Calu3 (cell line): Measurements from ENCODE around the gene PRKX. TPM values are rescaled to one million over a fixed set of nuclear protein-coding genes. Genes with fewer than 3 reads are reported as not detected.
"Not testable (repeated sequence)": the region's sequence is repeated elsewhere in the genome, so short reads cannot be mapped to it uniquely, and the experiment has no call there.

Experiments used
- BruUV-seq: library from RNA; stranded (reverse); fragments of 400-500 nt; replicated peaks from 2 replicates; lab custom pipeline; 2021; lab: Mats Ljungman, UMichigan
- CTCF ChIA-PET: fragments of 300-600 bp; sonication (Branson Sonifier 250); formaldehyde crosslinking; loops from one replicate; lab custom pipeline; 2022; ENCODE audit warnings: antibody characterized with exemption; lab: Charles Lee
- DNase-seq: peaks from one replicate; pipeline ENCODE4 v3.0.0; 2022
- H3K27ac Mint-ChIP-seq: one replicate; pipeline ENCODE4 v1.8.0; 2022; ENCODE audit warnings: mixed read lengths; ENCODE audit not compliant: unreplicated experiment
- H3K27me3 Mint-ChIP-seq: one replicate; pipeline ENCODE4 v1.8.0; 2022; ENCODE audit warnings: mixed read lengths; ENCODE audit not compliant: unreplicated experiment
- H3K36me3 Mint-ChIP-seq: one replicate; pipeline ENCODE4 v1.8.0; 2022; ENCODE audit warnings: mild to moderate bottlenecking, moderate library complexity, mixed read lengths; ENCODE audit not compliant: insufficient read depth, unreplicated experiment
- H3K4me1 Mint-ChIP-seq: one replicate; pipeline ENCODE4 v1.8.0; 2022; ENCODE audit warnings: mild to moderate bottlenecking, low read depth, mixed read lengths; ENCODE audit not compliant: unreplicated experiment
- H3K4me3 Mint-ChIP-seq: one replicate; pipeline ENCODE4 v1.8.0; 2022; ENCODE audit warnings: mild to moderate bottlenecking, low read depth, moderate library complexity, mixed read lengths; ENCODE audit not compliant: unreplicated experiment
- H3K9me3 Mint-ChIP-seq: one replicate; pipeline ENCODE4 v1.8.0; 2022; ENCODE audit warnings: low read depth, mixed read lengths; ENCODE audit not compliant: unreplicated experiment
- CTCF ChIP-seq: fragments of 200-600 bp; IDR thresholded peaks from one replicate; pipeline ENCODE4 v1.8.0; 2022; ENCODE audit warnings: antibody characterized with exemption; ENCODE audit not compliant: unreplicated experiment
- intact Hi-C: fragments of 100-400 bp; cut with micrococcal nuclease; formaldehyde crosslinking; loops from one replicate; pipeline ENCODE4 v1.10.0; 2022; ENCODE audit not compliant: unreplicated experiment
- total RNA-seq: library from RNA; stranded (reverse); gene quantifications from 2 replicates; pipeline ENCODE4 v1.2.3, GENCODE V29; 2022

PRKX gene
- total RNA-seq, 1 experiment from 2014 or later, result 25.7 TPM

DNA sequence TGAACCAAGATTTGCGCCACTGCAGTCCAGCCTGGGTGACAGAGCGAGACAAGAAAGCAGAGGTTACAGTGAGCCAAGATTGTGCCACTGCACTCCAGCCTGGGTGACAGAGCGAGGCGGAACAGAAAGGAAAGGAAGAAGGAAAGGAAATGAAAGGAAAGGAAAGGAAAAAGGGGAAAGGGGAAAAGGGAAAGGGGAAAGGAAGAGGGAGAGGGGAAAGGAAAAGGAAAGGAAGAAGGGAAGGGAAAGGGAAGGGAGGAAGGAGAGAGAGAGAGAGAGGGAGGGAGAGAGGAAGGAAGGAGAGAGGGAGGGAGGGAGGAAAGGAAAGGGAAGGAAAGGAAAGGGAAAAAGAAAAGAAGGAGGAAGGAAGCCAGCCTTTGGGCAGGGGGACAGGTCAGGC is 76.6 kb downstream of the PRKX start:
- no peaks in the 10 kb centered on the region for H3K9me3 Mint-ChIP-seq
- CTCF ChIA-PET, result interaction anchor here (1.1 kb wide), 1 partner anchor 519 kb away, joined by 3 read pairs; no protein-coding TSS in a partner anchor
- intact Hi-C loops, result loop anchor here (10.0 kb wide), 1 partner anchor 602 kb away; no protein-coding TSS in a partner anchor
- H3K4me3 Mint-ChIP-seq, result no peak overlapping the region
- no peak for TF ChIP-seq CTCF
- no peaks in the 10 kb centered on the region for H3K4me1 Mint-ChIP-seq
- no peaks in the 10 kb centered on the region for H3K27me3 Mint-ChIP-seq
- BruUV-seq, result no TSS peak
- no peaks in the 10 kb centered on the region for H3K36me3 Mint-ChIP-seq
- DNase-seq, result no peak
- H3K27ac Mint-ChIP-seq, result no peak overlapping the region

GRCh38 chrX:3631196-3631595 is 82.3 kb downstream of the PRKX start:
- H3K27me3 Mint-ChIP-seq, result no peaks in the 10 kb centered on the region
- no peak for DNase-seq
- no peak overlapping the region for H3K4me3 Mint-ChIP-seq
- intact Hi-C loops, result loop anchor here (10.0 kb wide), 1 partner anchor 596 kb away; no protein-coding TSS in a partner anchor
- no peak overlapping the region for H3K27ac Mint-ChIP-seq
- CTCF ChIA-PET, result no interaction called here
- no TSS peak for BruUV-seq
- no peaks in the 10 kb centered on the region for H3K4me1 Mint-ChIP-seq
- H3K9me3 Mint-ChIP-seq, result peaks cover 4% of the 10 kb centered on the region
- no peak for TF ChIP-seq CTCF
- H3K36me3 Mint-ChIP-seq, result no peaks in the 10 kb centered on the region

GRCh38 chrX:3627594-3627993 is 85.9 kb downstream of the PRKX start:
- no TSS peak for BruUV-seq
- intact Hi-C loops, result no loop called here
- no peaks in the 10 kb centered on the region for H3K4me1 Mint-ChIP-seq
- H3K27ac Mint-ChIP-seq, result no peak overlapping the region
- DNase-seq, result no peak
- H3K27me3 Mint-ChIP-seq, result no peaks in the 10 kb centered on the region
- no peak overlapping the region for H3K4me3 Mint-ChIP-seq
- peaks cover 4% of the 10 kb centered on the region for H3K9me3 Mint-ChIP-seq
- CTCF ChIA-PET, result interaction anchor here (0.6 kb wide), 1 partner anchor 752 kb away, joined by 3 read pairs; no protein-coding TSS in a partner anchor
- TF ChIP-seq CTCF, result no peak
- no peaks in the 10 kb centered on the region for H3K36me3 Mint-ChIP-seq

DNA sequence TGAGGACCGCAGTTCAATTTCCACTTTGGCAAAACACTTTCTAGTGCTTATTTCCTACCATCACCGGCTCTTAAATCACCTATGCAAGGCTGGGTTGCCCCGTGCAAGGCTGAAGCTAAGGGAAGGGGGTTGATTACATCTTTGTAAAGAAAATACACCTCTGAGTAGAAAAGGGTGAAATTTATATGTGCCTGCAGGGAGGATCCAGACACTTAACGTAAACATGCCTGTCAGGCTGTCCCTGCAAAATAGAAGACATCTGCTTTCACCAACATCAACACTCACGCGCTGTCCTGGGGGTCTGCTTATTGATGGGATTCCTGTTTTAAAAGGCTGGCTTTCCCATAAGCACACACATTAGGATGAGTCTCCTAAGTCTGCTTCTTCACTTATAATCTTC is 92.0 kb downstream of the PRKX start:
- intact Hi-C loops, result no loop called here
- DNase-seq, result no peak
- CTCF ChIA-PET, result no interaction called here

DNA sequence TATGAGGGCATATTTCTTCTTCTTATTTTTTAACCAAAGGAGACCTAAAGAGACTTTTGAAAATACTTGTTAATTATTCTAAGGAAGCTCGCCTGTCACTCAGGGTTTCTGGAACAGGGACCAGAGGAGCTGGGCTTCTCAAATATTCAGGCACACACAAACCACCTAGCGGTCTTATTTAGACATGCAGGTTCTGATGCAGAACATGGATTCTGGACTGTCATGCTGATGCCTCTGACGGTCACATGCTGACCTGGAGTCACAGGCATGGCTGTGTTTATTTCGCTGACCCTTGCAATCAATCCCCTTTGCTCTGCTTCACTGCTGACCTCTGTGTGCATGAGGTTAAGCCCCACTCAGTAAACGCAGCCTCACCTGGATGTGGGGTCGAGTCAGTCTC is 101.7 kb downstream of the PRKX start:
- H3K4me3 Mint-ChIP-seq, H3K9me3 Mint-ChIP-seq, BruUV-seq, H3K27me3 Mint-ChIP-seq, CTCF ChIA-PET, H3K4me1 Mint-ChIP-seq, intact Hi-C loops, H3K36me3 Mint-ChIP-seq, DNase-seq, H3K27ac Mint-ChIP-seq: not testable (repeated sequence)

More for the DNA sequence above, 92.0 kb downstream of the PRKX start:
- TF ChIP-seq CTCF, result no peak
- no peak overlapping the region for H3K27ac Mint-ChIP-seq
- no peaks in the 10 kb centered on the region for H3K36me3 Mint-ChIP-seq
- no peaks in the 10 kb centered on the region for H3K9me3 Mint-ChIP-seq
- H3K4me3 Mint-ChIP-seq, result no peak overlapping the region
- no peaks in the 10 kb centered on the region for H3K27me3 Mint-ChIP-seq
- H3K4me1 Mint-ChIP-seq, result no peaks in the 10 kb centered on the region
- BruUV-seq, result no TSS peak
